HG02885 (cell line): Measurements from ENCODE around the gene BDP1.
A peak's percentile ranks its signal among the peaks of the same experiment; 100 is the strongest.
"Not testable (repeated sequence)": the region's sequence is repeated elsewhere in the genome, so short reads cannot be mapped to it uniquely, and the experiment has no call there.

Experiments
- ATAC-seq: cut with Tn5 transposase; IDR thresholded peaks from one replicate; pipeline ENCODE4 v1.9.1; 2021; ENCODE audit warnings: mild to moderate bottlenecking; ENCODE audit not compliant: unreplicated experiment, poor library complexity

Gene BDP1

DNA sequence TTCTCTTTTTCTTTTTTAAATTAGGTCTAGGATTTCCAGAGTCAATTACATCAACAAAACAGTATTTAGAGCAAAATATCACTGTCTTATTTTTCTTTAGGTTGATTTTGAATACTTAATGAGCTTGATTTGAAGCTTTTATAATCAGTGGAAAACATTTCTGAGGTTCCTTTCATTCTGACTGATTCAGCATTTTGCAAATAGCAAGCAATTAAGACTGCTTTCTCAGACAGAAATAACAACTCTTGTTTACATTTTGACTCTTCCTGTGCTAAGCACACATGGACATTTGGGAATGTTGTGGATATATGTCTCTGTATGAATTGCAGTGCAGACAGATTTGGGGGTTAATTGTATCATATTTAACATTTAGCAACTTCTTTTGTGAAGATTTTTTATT, 109.4 kb downstream of the BDP1 start:
- ATAC-seq: no peak

- no peak for ATAC-seq
Measured at GRCh38 chr5:71569748-71570509, 114.5 kb downstream of the BDP1 start.

GRCh38 chr5:71571811-71572210, 116.4 kb downstream of the BDP1 start:
- not testable (repeated sequence) for ATAC-seq

DNA sequence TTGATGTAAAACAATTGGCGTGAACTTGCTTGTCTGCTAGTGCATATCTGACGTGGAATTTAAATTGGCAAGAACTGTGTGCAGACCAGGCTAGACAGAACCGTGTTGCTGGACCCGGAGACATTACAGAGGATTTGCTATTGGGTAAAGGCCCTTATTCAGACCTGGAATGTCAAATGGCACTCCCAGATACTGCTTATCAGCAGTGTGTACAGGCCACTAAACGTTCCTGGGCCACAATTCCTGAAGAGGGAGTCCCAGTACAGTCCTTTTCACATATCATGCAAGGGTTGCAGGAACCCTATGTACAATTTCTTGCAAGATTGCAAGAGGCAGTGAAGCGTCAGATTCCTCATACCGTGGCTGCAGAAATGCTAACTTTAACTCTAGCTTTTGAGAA, 118.1 kb downstream of the BDP1 start:
- no peak for ATAC-seq

DNA sequence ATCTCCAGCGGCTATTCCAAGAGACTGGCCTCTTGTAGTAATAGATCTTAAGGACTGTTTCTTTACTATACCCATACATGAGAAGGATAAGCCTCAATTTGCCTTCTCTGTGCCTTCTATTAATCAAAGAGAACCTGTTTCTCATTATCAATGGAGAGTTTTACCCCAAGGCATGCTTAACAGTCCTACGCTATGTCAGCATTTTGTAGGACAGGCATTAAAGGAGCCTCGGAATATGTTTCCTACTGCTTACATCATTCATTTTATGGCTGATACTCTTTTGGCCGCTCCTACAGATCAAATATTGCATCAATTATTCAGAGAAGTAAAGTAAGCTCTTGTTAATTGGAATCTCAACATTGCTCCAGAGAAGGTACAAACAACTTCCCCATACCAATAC, 120.1 kb downstream of the BDP1 start:
- not testable (repeated sequence) for ATAC-seq

- no peak for ATAC-seq
Measured at GRCh38 chr5:71576241-71576640, 120.8 kb downstream of the BDP1 start.

DNA sequence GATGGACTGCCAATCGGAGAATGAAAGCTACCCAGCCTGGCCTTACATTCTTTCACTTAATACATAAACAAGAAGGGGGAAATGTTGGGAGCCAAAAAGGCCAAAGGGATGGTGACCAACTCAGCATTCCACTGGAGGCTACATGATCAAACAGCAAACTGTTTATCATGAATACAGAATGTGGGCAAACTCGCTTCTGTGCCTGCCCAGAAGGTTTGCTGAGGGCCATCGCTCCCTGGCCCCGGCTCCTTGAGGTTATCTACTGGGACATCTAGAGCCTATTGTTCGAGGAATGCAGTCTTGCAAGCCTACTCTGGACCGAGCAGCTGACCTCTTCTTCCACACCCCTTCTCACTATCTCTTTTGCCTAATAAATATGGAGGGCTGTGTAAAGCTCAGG, 122.4 kb downstream of the BDP1 start:
- ATAC-seq: not testable (repeated sequence)

GRCh38 chr5:71582945-71583584, 127.6 kb downstream of the BDP1 start:
- no peak for ATAC-seq

- no peak for ATAC-seq
Measured at GRCh38 chr5:71586052-71586940, 130.8 kb downstream of the BDP1 start.

GRCh38 chr5:71586941-71587765, 131.7 kb downstream of the BDP1 start, which contains the start of gene MCCC2:
MCCC2 (plus strand) TSS chr5:71587340; CDS start chr5:71587426, 86 bp downstream.
- peak; percentile 97 for ATAC-seq

GRCh38 chr5:71587766-71588532, 132.5 kb downstream of the BDP1 start:
- peak; percentile 10 for ATAC-seq

DNA sequence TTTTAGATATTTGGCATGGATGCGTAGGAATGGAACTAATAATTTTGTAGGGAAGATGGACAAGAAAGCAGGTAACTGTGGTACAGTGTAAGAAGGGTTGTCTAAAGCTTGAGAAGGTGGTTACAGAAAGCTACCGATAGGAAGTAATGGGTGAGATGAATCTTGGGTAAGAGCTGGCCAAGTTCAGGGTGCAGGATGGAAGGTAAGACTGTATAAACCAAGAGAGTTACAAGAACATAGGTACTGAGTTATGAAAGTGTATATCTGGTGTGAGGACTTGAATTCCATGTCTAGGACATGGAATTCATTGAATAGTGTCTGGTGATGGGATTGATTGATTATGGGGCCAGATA, 133.1 kb downstream of the BDP1 start:
- no peak for ATAC-seq

- no peak for ATAC-seq
Measured at GRCh38 chr5:71589903-71590302, 134.5 kb downstream of the BDP1 start.

- ATAC-seq: no peak
Measured at GRCh38 chr5:71591100-71591499, 135.6 kb downstream of the BDP1 start.

DNA sequence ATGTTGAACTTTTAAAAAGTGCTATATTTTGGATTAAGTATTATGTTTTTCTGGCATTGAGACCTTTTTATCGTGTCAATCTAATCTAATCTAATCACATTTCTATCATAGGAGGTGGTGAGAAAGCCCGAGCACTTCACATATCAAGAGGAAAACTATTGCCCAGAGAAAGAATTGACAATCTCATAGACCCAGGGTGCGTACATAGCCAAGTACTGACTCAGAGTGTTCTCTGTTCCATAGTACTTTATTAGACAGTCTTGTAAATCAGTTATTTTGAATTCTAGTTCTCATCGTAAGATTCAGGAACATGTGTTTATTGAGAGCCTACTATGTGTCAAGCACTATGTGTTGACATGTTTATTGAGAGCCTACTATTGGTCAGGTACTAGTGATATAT, 140.7 kb downstream of the BDP1 start:
- ATAC-seq: no peak

DNA sequence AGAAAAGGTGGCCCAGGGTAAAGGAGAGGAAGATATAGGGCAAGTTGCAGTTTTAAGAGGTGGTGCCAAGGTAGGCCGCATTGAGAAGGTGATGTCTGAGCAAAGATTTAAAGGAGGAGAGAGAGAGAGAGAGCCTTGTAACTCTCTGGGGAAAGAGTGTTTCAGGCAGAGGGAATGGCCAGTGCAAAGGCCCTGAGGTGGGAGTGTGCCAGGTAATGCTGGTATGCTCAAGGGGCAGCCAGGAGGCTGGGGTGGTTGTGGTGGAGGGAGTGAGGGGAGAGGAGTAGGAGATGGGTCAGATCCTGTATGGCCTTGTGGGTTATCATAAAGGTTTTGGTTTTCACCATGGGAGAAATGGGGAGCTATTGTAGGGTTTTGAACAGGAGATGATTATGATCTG, 141.6 kb downstream of the BDP1 start:
- no peak for ATAC-seq

DNA sequence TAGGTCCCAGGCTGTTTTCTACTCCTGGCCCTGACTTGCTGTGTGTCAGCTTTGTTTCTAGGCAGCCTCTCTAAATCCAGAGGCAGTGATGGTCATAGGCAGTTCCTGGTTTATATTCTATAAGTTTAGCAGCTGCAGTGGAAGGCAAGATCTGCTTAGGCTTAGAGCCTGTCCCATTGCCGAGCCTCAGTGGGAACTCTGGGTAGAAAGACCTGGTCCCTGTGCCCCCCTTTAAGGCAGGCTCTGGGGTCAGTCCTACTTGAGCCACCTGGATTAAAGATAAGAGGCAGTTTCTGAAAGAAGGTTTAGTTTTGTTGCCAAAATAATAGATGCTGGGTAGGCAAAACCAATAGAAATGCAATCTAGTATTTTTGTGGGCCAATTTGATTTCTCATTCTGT, 145.3 kb downstream of the BDP1 start:
- ATAC-seq: no peak

DNA sequence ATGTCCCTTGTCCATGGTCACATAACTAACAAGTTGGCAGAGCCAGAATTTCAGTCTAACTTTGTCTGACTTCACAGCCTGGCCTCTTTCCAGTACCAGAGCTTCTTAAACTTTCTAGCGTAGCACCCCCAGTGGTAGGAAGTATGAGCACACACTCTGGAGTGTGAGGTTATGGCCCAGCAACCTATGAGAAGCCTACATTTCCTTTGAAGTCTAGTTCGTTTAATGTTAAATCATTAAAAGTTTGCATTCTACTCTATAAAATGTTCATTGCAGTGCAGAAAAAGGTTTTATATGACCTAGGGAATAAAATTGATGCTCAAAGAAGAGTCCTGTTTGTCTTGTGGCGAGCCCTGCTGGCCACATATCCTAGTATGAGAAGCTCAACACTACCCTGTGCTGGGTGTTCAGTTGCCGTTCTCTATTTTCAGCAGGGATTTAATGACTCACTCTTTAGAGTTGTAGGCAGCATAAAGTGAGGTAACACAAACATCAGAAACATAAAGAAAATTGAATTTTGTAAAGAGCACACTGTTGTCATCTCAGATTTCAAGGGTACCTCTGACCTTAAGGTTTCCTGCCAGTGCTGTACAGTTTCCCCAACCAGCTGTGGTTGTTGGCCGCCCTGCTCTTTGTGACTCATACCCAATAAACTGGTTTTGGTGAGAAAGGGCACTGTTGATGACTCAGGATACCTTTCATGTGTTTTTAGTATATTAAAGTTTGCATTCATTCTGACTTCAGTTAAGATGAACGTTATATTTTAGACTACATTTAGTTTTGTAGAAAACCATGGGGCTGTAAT, 146.0 kb downstream of the BDP1 start:
- ATAC-seq: peak; percentile 98

GRCh38 chr5:71609916-71610315, 154.5 kb downstream of the BDP1 start:
- not testable (repeated sequence) for ATAC-seq
